OCI-LY7 (cell line): Measurements from ENCODE around the gene FRMPD1.

Experiments used
- EZH2phosphoT487 ChIP-seq: fragments of 200-600 bp; sonication (generic); IDR thresholded peaks from 2 replicates; pipeline ENCODE4 v1.6.1; 2018; ENCODE audit warnings: low read depth, borderline replicate concordance, mild to moderate bottlenecking, mixed run types, antibody characterized with exemption, low read length, moderate library complexity, mixed read lengths
- TF ChIP-seq, protein P1 (sequence below): fragments of 200-600 bp; sonication (generic); conservative IDR thresholded peaks from 2 replicates; pipeline ENCODE4 v1.5.1; 2014; ENCODE audit warnings: mild to moderate bottlenecking, antibody characterized with exemption, low read length, moderate library complexity, mixed read lengths

DNA sequence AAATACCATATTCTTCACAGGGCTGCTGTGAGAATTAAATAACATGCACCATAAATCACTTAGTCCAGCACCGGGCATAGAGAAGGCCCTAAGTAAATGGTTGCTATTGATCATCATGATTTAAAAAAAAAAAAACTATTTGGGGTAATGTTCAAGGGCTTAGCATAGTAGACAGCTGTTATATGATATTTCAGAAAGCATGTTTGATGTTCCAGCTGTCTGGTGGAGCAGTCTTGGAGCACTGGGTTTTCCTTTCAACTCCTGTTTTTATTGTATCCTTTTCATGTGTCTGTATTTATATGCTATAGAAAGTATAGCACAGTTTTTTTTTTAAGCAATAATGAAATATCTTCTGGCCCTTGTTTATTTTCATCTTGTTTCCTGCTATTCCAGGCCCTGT is 30.4 kb upstream of the FRMPD1 start:
- TF ChIP-seq, protein P1, sequence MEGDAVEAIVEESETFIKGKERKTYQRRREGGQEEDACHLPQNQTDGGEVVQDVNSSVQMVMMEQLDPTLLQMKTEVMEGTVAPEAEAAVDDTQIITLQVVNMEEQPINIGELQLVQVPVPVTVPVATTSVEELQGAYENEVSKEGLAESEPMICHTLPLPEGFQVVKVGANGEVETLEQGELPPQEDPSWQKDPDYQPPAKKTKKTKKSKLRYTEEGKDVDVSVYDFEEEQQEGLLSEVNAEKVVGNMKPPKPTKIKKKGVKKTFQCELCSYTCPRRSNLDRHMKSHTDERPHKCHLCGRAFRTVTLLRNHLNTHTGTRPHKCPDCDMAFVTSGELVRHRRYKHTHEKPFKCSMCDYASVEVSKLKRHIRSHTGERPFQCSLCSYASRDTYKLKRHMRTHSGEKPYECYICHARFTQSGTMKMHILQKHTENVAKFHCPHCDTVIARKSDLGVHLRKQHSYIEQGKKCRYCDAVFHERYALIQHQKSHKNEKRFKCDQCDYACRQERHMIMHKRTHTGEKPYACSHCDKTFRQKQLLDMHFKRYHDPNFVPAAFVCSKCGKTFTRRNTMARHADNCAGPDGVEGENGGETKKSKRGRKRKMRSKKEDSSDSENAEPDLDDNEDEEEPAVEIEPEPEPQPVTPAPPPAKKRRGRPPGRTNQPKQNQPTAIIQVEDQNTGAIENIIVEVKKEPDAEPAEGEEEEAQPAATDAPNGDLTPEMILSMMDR = no peak
- TF ChIP-seq EZH2phosphoT487 = no peak
